ENCODE results near the gene VAT1L. TPM values are rescaled to one million over a fixed set of nuclear protein-coding genes. Genes with fewer than 3 reads are reported as not detected.

Gene VAT1L
- total RNA-seq, 1 experiment from 2014 or later, result 33.8 TPM

GRCh38 chr16:77985111-77985510 is 196.7 kb downstream of the VAT1L start:
- Histone ChIP-seq H3K56ac (ENCODE audit: insufficient read length, low read depth, low read length) (no peak overlapping the region), H3K79me1 (ENCODE audit: insufficient read depth, low read depth, low read length, poor library complexity, severe bottlenecking) (no peaks in the 10 kb centered on the region), H3K4ac (ENCODE audit: low read depth, low read length) (no peak overlapping the region), H2BK15ac (ENCODE audit: low read depth, low read length) (no peak overlapping the region), H4K5ac (ENCODE audit: insufficient read length, low read depth, low read length) (no peak overlapping the region), H4K91ac (ENCODE audit: insufficient read length, low read depth, low read length) (no peak overlapping the region), H3K9ac (ENCODE audit: extremely low read depth, insufficient read length, low read length) (no peak overlapping the region), H3K23ac (ENCODE audit: insufficient read length, low read depth, low read length) (no peak overlapping the region), H3K14ac (ENCODE audit: insufficient read depth, low read length) (no peak overlapping the region), H3K23me2 (ENCODE audit: insufficient read length, low read depth, low read length, poor library complexity, severe bottlenecking) (no peaks in the 10 kb centered on the region), H3K79me2 (ENCODE audit: insufficient read depth, low read length) (no peaks in the 10 kb centered on the region), H3K9me3 (ENCODE audit: control insufficient read depth, low read depth, low read length) (no peaks in the 10 kb centered on the region), H3K27me3 (ENCODE audit: insufficient read depth, low read length) (no peaks in the 10 kb centered on the region), H2BK20ac (ENCODE audit: low read depth, low read length, poor library complexity, severe bottlenecking) (no peak overlapping the region), H3K18ac (ENCODE audit: insufficient read length, low read depth, low read length) (no peak overlapping the region), H4K20me1 (ENCODE audit: control insufficient read depth, insufficient read depth, insufficient read length) (no peaks in the 10 kb centered on the region), H2BK12ac (ENCODE audit: insufficient read length, low read depth, low read length) (no peak overlapping the region), H2BK120ac (ENCODE audit: low read depth, low read length, poor library complexity, severe bottlenecking) (no peak overlapping the region), H3K27ac (ENCODE audit: insufficient read length, low read depth, low read length) (no peak overlapping the region), H2BK5ac (ENCODE audit: insufficient read length, low read length) (no peak overlapping the region), H3K4me2 (ENCODE audit: insufficient read depth, insufficient read length, low read length) (no peak overlapping the region), H4K8ac (replicated peaks; ENCODE audit: insufficient read length, low read depth, low read length) (no peak overlapping the region), H2AFZ (ENCODE audit: low read length) (no peak overlapping the region), H3K4me1 (ENCODE audit: insufficient read depth, low read length) (no peaks in the 10 kb centered on the region), H3T11ph (ENCODE audit: low read length) (no peak overlapping the region), H2AK5ac (ENCODE audit: insufficient read length, low read length) (no peak overlapping the region)
- Mint-ChIP-seq H3K4me3 (no peak overlapping the region), H3K27ac (no peak overlapping the region), H3K36me3 (ENCODE audit: insufficient read depth in 1 of 3, low read depth in 3 of 3) (peaks cover 3 to 17% (median 10%) of the 10 kb centered on the region in 3 experiments; a peak in 6 of 7 replicates), H3K9me3 (peaks cover 7 to 8% of the 10 kb centered on the region in 2 experiments; a peak in 4 of 5 replicates), H3K4me1 (peaks cover 7 to 14% of the 10 kb centered on the region in 2 experiments), H3K27me3 (ENCODE audit: low read depth) (peaks cover 1% of the 10 kb centered on the region; the same call in 1 of the 2 replicates)
- no peak for TF ChIP-seq CTCF (conservative IDR thresholded peaks at IDR 0.05)
- WGBS (ENCODE audit: extremely low coverage, insufficient read length, low lambda C conversion rate), result no CpG with 5 or more reads among the region's 3 CpGs
- DNase-seq, result no peak

Data from H9 (cell line).